Fibroblast of lung (primary cell): ENCODE measurements around the gene PLAC8. TPM values are rescaled to one million over a fixed set of nuclear protein-coding genes. Genes with fewer than 3 reads are reported as not detected.

Experiments used
- DNase-seq, 2 donors: peaks; one replicate each; pipeline versions ENCODE4 v3.0.0 to v3.0.0-alpha.2; 2010; ENCODE audit warnings: low read depth in 2 of 2
- H2AFZ ChIP-seq: 2 replicates; pipeline ENCODE4 v1.5.1; 2012; ENCODE audit warnings: low read length, control low read depth, inconsistent platforms
- H3K27ac ChIP-seq: 2 replicates; pipeline ENCODE4 v1.5.1; 2011; ENCODE audit warnings: low read length, control low read depth; ENCODE audit not compliant: insufficient read depth
- H3K27me3 ChIP-seq: 2 replicates; pipeline ENCODE4 v1.5.1; 2011; ENCODE audit warnings: mild to moderate bottlenecking, low read length; ENCODE audit not compliant: control insufficient read depth, insufficient read depth
- H3K36me3 ChIP-seq: 2 replicates; pipeline ENCODE4 v1.5.1; 2011; ENCODE audit warnings: low read length; ENCODE audit not compliant: control insufficient read depth, insufficient read depth
- H3K4me1 ChIP-seq: 2 replicates; pipeline ENCODE4 v1.5.1; 2011; ENCODE audit warnings: low read length; ENCODE audit not compliant: control insufficient read depth, insufficient read depth; ENCODE audit errors: extremely low read depth
- H3K4me2 ChIP-seq: 2 replicates; pipeline ENCODE4 v1.5.1; 2011; ENCODE audit warnings: low read length, control low read depth; ENCODE audit not compliant: insufficient read depth; ENCODE audit errors: extremely low read depth
- H3K4me3 ChIP-seq, 4 experiments: fragments of 200-600 bp in 1 of 4; sonication (generic) in 1 of 4; replicated peaks in 1 of 4; 2 replicates each; pipeline ENCODE4 v1.5.1; 2011 to 2016; ENCODE audit warnings: low read length in 4 of 4, low read depth in 3 of 4, mild to moderate bottlenecking in 3 of 4, control low read depth in 2 of 4, inconsistent platforms in 1 of 4, mixed read lengths in 1 of 4; ENCODE audit not compliant: insufficient read depth in 1 of 4; ENCODE audit errors: control extremely low read depth in 1 of 4
- H3K79me2 ChIP-seq: 2 replicates; pipeline ENCODE4 v1.5.1; 2012; ENCODE audit warnings: mild to moderate bottlenecking, low read length, inconsistent platforms; ENCODE audit not compliant: control insufficient read depth, insufficient read depth
- H3K9ac ChIP-seq: 2 replicates; pipeline ENCODE4 v1.5.1; 2011; ENCODE audit warnings: mild to moderate bottlenecking, low read length, control low read depth; ENCODE audit not compliant: insufficient read depth
- H3K9me3 ChIP-seq: 2 replicates; pipeline ENCODE4 v1.5.1; 2012; ENCODE audit warnings: low read depth, low read length; ENCODE audit not compliant: control insufficient read depth, insufficient read depth
- H4K20me1 ChIP-seq: 2 replicates; pipeline ENCODE4 v1.5.1; 2011; ENCODE audit warnings: low read length; ENCODE audit not compliant: control insufficient read depth, insufficient read depth; ENCODE audit errors: extremely low read depth
- EZH2 ChIP-seq: IDR thresholded peaks from 2 replicates; pipeline ENCODE4 v1.5.1; 2012; ENCODE audit warnings: low read length, control low read depth, mild to moderate bottlenecking; ENCODE audit errors: missing control alignments
- polyA plus RNA-seq, 2 donors: library from polyadenylated mRNA; depleted of rRNA in 1 of 2; stranded (reverse) in 1 of 2; unstranded in 1 of 2; fragments of >200 nt; gene quantifications; 2 replicates each; pipeline ENCODE4 v1.2.1, GENCODE V29; 2011 to 2012; ENCODE audit warnings: missing spikeins in 1 of 2
- total RNA-seq: library from RNA; depleted of rRNA; stranded (reverse); fragments of >200 nt; gene quantifications from 2 replicates; pipeline ENCODE4 v1.2.1, GENCODE V29; 2014
- TF ChIP-seq, protein P1 (sequence below), 2 donors: IDR thresholded peaks in 1 of 2; conservative IDR thresholded peaks in 1 of 2; 1 replicate in 1 of 2; 2 replicates in 1 of 2; pipeline ENCODE4 v1.5.1; 2011 to 2012; ENCODE audit warnings: low read length in 2 of 2, control low read depth in 1 of 2, inconsistent platforms in 1 of 2, low read depth in 1 of 2, mild to moderate bottlenecking in 1 of 2

Gene PLAC8
- total and polyA plus RNA-seq, 2 donors (not counting 1 experiment from before 2014, with no cell fraction given), result 0.33 to 0.79 TPM

DNA sequence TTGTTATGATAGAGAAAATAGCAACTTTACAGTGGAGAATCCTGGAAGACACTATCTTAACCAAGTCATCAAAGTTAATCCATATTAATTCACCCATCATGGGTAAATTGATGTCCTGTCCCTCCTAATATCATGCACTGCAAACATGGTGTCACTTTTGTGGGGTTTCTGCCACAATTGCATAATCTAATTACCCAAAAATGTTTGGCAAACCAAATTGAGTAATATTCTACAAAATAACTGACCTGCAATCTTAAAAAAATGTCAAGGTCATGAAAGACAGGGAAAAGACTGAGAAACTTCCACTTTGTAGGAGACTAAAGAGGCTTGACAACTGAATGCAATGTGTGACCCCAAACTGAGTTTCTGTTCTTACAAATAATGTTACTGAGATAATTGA is 37.1 kb upstream of the PLAC8 start:
- Histone ChIP-seq H3K9me3 (no peaks in the 10 kb centered on the region), H3K79me2 (no peaks in the 10 kb centered on the region), H3K27ac (no peak overlapping the region), H2AFZ (no peak overlapping the region), H3K9ac (no peak overlapping the region), H3K27me3 (no peaks in the 10 kb centered on the region), H3K36me3 (no peaks in the 10 kb centered on the region), H3K4me2 (no peak overlapping the region), H3K4me3 (no peak overlapping the region), H4K20me1 (no peaks in the 10 kb centered on the region), H3K4me1 (no peaks in the 10 kb centered on the region)
- DNase-seq, result no peak
- no peak for TF ChIP-seq EZH2
- TF ChIP-seq, protein P1, sequence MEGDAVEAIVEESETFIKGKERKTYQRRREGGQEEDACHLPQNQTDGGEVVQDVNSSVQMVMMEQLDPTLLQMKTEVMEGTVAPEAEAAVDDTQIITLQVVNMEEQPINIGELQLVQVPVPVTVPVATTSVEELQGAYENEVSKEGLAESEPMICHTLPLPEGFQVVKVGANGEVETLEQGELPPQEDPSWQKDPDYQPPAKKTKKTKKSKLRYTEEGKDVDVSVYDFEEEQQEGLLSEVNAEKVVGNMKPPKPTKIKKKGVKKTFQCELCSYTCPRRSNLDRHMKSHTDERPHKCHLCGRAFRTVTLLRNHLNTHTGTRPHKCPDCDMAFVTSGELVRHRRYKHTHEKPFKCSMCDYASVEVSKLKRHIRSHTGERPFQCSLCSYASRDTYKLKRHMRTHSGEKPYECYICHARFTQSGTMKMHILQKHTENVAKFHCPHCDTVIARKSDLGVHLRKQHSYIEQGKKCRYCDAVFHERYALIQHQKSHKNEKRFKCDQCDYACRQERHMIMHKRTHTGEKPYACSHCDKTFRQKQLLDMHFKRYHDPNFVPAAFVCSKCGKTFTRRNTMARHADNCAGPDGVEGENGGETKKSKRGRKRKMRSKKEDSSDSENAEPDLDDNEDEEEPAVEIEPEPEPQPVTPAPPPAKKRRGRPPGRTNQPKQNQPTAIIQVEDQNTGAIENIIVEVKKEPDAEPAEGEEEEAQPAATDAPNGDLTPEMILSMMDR (conservative IDR thresholded peaks at IDR 0.05 in 1 of 2, IDR thresholded peaks at IDR 0.05 in 1 of 2; ENCODE audit: low read depth in 1 of 2, low read length in 2 of 2), result no peak

DNA sequence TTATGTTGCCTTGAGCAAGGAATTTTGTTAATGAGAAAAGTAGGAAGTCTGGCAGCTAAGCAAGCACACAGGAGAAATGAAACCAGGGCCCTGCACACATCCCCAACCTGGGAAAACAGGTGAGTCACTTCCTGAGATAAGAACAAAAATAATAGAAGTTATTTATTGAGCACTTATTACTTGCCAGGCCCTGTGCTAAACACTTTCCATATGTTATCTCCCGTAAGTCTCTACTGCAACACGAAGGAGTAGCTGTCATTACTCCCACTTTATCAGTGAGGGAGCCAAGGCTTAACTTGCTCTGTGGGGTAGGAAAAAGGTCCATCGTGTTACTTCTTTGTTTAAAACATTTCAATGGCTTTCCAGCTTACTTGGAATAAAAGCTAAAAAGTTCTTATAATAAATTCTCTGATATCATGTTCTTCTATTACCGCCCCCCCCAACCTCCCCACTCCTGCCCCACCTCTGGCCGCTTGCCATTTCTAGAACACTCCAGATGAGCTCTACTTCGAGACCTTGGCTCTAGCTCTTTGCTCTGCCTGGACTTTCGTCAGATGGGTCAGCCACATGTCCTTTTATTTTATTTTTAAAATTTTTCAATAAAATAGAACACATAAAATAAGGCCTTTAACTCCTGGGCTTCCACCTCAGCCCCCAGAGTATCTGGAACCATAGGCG is 36.3 kb upstream of the PLAC8 start:
- Histone ChIP-seq H3K27me3 (no peaks in the 10 kb centered on the region), H3K9me3 (no peaks in the 10 kb centered on the region), H3K4me1 (no peaks in the 10 kb centered on the region), H3K79me2 (no peaks in the 10 kb centered on the region), H3K9ac (no peak overlapping the region), H2AFZ (no peak overlapping the region), H3K36me3 (no peaks in the 10 kb centered on the region), H3K4me2 (no peak overlapping the region), H4K20me1 (no peaks in the 10 kb centered on the region), H3K27ac (no peak overlapping the region), H3K4me3 (no peak overlapping the region)
- peak in 1 of 2 donors; percentile 30 for DNase-seq
- TF ChIP-seq, protein P1 (conservative IDR thresholded peaks at IDR 0.05 in 1 of 2, IDR thresholded peaks at IDR 0.05 in 1 of 2; ENCODE audit: low read depth in 1 of 2, low read length in 2 of 2), result no peak
- no peak for TF ChIP-seq EZH2

DNA sequence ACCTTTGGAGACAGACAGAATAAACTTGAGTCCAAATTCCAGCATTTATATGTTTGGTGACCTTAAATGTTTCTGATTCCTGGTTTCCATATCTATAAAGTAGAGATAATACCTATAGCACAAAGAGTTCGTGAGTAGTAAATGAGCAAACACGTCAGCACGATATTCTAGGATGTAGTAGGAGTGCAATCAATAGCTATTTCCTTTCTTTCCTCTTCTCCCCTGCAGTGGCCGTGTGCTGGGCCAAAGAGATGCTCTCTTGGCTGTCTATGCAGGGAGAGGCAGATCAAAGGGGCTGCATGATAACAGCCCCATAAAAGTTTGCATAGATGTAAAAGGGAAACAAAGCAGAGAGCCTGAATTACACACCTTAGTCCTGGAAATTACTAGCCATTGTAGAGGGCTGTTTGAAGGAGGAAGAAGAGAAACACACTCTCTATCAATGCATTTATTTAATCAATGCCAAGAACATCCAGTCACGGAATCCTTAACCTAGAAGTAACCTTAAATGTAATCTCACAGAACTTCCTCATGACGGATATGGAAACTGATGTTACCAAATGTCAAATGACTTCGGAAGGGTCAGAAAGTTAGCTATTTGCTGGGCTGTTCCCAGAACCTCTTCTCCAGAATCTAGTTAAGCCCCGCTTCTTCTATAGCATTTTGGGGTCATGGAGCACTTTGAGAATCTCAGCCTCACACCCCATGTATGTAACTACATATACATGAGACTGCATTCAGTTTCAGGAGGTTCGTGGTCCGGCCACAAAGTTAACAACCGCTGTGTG is 35.5 kb upstream of the PLAC8 start:
- Histone ChIP-seq H3K79me2 (no peaks in the 10 kb centered on the region), H2AFZ (no peak overlapping the region), H3K4me3 (no peak overlapping the region), H3K9me3 (no peaks in the 10 kb centered on the region), H3K27ac (no peak overlapping the region), H3K27me3 (no peaks in the 10 kb centered on the region), H3K9ac (no peak overlapping the region), H3K36me3 (no peaks in the 10 kb centered on the region), H3K4me2 (no peak overlapping the region), H4K20me1 (no peaks in the 10 kb centered on the region), H3K4me1 (no peaks in the 10 kb centered on the region)
- DNase-seq, result no peak
- TF ChIP-seq, protein P1 (conservative IDR thresholded peaks at IDR 0.05 in 1 of 2, IDR thresholded peaks at IDR 0.05 in 1 of 2; ENCODE audit: low read depth in 1 of 2, low read length in 2 of 2), result no peak
- no peak for TF ChIP-seq EZH2
